Muscle layer of duodenum (tissue), 2 donors: ENCODE results near the gene STAT6.

Experiments
- H3K27ac ChIP-seq: one replicate; pipeline ENCODE4 v1.7.0; 2013; ENCODE audit warnings: mild to moderate bottlenecking, low read length
- H3K27me3 ChIP-seq: one replicate; pipeline ENCODE4 v1.7.0; 2013; ENCODE audit warnings: low read depth, mild to moderate bottlenecking, control low read depth, low read length
- H3K36me3 ChIP-seq, 2 donors: one replicate each; pipeline ENCODE4 v1.7.0; 2013; ENCODE audit warnings: low read length in 2 of 2, control low read depth in 1 of 2, mild to moderate bottlenecking in 1 of 2; ENCODE audit not compliant: insufficient read depth in 2 of 2, control insufficient read depth in 1 of 2
- H3K4me1 ChIP-seq, 2 donors: one replicate each; pipeline ENCODE4 v1.7.0; 2013; ENCODE audit warnings: low read length in 2 of 2, mild to moderate bottlenecking in 2 of 2, control low read depth in 1 of 2, moderate library complexity in 1 of 2; ENCODE audit not compliant: insufficient read depth in 2 of 2, control insufficient read depth in 1 of 2
- H3K4me3 ChIP-seq, 2 donors: one replicate each; pipeline ENCODE4 v1.7.0; 2013; ENCODE audit warnings: low read length in 2 of 2, low read depth in 1 of 2, mild to moderate bottlenecking in 1 of 2
- H3K9me3 ChIP-seq, 2 donors: one replicate each; pipeline ENCODE4 v1.7.0; 2013; ENCODE audit warnings: low read length in 2 of 2, control low read depth in 1 of 2, mild to moderate bottlenecking in 1 of 2; ENCODE audit not compliant: control insufficient read depth in 1 of 2
- donor health status: healthy.

The STAT6 gene

DNA sequence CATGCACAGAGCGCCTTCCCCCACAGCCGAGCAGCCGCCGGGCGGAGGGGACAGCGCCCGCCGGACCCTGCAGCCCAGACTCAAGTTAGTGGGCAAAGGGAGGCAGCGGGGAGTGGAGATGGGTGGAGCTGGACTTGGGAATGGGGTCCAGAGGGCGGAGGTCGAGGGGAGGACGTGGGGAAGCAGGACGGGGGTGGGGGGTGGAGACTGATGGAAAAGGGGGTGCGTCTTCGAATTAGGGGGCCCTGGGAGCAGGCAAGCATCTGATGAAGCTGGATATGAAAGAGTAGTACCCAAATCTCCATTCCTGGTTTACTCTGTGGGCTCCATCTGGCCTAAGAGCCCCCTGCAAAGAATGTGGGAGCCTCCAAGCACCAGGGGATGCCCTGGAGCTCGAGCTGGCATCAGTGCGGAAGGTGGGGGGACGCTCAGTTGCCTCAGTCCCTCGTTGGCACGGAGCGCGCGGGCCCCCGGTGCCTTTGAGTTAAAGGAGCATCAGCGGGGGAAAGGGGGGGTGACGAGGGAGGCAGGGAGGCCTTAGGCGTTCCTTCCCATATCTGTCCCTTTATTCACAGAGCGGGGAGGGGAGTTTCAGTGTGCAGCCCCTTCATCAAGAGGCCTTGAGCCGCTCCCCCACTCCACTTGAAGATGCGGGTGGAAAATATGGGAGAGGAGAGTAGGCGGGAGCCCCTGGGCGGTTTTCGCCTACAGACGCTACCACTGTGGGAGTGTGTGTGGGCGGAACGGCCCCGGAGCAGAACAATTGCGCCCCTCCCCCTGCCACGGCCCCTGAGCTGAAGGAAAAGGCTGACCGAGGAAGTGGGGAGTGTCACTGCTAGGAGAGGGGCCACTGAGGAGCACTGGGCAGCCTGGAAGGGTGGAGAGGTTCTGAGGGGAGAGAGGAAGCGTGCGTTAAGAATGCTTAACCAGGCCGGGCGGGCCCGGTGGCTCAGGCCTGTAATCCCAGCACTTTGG lies 21.6 kb downstream of the STAT6 start:
- Histone ChIP-seq H3K4me3 (peak overlapping the region; percentile 76 to 87), H3K9me3 (no peaks in the 10 kb centered on the region), H3K27ac (peak overlapping the region; percentile 72), H3K36me3 (peaks cover 20 to 38% of the 10 kb centered on the region in 2 donors), H3K4me1 (peaks cover 18 to 55% of the 10 kb centered on the region in 2 donors), H3K27me3 (no peaks in the 10 kb centered on the region)

DNA sequence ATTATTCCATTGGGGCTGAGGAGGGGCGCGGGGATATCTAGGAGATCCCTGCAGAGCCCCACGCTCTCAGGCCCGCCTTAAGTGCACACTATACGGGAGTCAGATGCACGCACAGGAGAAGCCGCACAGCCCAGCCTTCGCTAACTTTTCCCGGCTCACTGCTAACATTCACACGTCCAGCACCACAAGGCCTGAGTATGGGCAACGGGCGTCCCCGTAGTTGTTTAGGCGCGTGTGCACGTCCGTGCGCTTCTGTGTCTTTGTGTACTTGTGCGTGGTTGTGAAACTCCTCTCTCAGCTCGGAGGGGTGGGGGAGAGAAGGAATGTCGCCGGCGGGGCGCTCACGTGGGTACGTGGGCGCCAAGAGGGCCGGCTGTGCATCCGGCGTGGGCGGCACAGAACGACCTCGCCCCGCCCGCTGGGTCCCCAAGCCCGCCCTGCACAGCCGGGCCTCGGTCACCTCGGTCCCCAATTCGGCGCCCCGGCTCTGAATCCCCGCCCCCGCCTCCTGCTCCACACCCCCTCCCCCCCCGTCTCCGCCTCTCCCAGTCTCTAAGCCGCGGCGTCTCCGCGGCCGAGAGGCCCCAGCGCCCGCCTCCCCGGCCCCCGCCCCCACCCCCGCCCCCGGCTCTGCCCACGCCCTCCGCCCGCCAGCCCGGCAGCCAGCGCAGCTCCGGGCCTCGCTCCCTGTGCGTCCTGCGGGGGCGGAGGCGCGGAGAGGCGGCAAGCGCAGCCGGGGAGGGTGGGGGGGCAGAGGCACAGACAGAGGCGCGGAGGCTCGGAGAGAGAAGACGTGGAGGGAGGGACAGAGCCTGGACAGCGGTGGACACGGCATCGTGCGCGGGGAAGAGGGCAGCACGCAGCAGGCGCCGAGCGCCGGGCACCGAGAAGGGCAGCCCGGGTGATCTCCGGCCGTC lies 22.6 kb downstream of the STAT6 start, which contains the start of gene NAB2:
Gene NAB2 (plus strand): TSS at position 761 of the 917 bp plus-strand sequence. CDS start 158 bp downstream, outside the sequence.
- Histone ChIP-seq H3K36me3 (peaks cover 19 to 38% of the 10 kb centered on the region in 2 donors), H3K27me3 (no peaks in the 10 kb centered on the region), H3K27ac (peak within 1 kb of the TSS; percentile 98), H3K4me3 (peak within 1 kb of the TSS; percentile 76 to 87), H3K4me1 (peaks cover 16 to 46% of the 10 kb centered on the region in 2 donors), H3K9me3 (no peaks in the 10 kb centered on the region)

DNA sequence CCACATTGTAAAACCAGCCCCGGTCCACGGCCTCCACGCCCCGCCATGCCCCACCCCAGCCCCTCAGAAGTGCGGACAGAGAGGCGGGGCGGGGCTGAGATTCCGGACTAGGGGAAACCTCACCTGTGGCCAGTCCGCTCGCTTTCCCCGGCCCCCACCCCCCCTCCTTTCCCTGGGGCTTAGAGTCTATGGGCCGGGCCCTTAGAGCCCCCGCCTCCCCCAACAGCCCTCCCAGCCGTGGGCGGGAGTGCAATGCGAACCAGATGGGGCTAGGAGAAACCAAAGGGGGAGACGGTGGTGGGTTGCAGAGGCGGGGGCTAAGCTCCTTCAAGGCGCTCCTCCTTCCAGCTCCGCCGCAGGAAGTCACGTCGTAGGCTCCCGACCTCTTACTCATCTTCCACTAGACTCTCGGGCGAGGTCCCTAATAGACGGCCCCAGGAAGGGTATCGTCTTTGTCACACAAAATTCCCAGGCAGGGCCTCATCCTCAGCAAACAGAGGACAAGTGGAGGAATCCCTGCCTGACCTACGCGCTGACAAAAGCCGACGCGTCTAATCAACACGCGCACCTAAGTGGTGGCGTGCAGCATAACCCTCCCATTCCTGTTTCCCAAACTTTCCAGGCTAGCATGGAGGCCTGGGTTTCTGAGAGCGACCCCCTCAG lies 23.3 kb downstream of the STAT6 start:
- Histone ChIP-seq H3K27me3 (no peaks in the 10 kb centered on the region), H3K4me3 (peak overlapping the region; percentile 58 to 72), H3K9me3 (no peaks in the 10 kb centered on the region), H3K27ac (peak overlapping the region; percentile 98), H3K36me3 (peaks cover 19 to 31% of the 10 kb centered on the region in 2 donors), H3K4me1 (peaks cover 16 to 39% of the 10 kb centered on the region in 2 donors)

DNA sequence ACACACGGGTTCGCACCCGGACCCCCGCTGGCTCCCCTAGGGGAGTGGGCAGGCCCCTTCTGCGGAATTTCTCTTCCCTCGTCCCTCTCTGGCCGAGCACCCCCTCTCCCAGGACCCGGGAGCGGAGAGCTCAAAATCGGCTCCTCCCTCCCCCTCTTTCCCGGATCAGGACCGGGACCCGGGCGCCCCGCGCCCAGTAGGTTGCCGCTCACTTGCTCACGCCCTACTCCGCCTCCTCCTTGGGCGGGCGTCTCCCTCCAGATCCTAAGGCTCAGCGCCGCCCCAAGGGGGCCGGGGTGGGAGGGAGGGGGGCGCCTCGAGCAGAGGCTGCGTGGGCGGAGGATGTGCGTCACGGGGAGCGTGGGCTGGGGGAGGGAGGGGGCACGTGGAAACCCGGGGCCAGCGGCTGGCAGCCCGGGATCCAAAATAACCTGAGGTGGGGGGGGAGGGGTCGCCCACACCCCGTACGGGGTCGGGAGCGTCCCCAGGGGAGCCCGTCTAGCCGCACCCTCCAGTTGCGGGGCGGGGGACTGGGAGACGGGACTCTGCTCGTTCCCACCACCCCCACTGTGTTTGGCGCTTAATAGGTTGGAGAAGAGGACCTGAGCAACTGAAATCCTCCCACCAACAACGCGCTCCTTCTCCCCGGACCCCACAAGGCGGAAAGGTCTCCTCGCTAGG lies 24.0 kb downstream of the STAT6 start:
- Histone ChIP-seq H3K4me1 (peaks cover 14 to 32% of the 10 kb centered on the region in 2 donors), H3K36me3 (peaks cover 12 to 25% of the 10 kb centered on the region in 2 donors), H3K9me3 (no peaks in the 10 kb centered on the region), H3K27ac (peak overlapping the region; percentile 99), H3K4me3 (peak overlapping the region; percentile 58 to 81), H3K27me3 (no peaks in the 10 kb centered on the region)

DNA sequence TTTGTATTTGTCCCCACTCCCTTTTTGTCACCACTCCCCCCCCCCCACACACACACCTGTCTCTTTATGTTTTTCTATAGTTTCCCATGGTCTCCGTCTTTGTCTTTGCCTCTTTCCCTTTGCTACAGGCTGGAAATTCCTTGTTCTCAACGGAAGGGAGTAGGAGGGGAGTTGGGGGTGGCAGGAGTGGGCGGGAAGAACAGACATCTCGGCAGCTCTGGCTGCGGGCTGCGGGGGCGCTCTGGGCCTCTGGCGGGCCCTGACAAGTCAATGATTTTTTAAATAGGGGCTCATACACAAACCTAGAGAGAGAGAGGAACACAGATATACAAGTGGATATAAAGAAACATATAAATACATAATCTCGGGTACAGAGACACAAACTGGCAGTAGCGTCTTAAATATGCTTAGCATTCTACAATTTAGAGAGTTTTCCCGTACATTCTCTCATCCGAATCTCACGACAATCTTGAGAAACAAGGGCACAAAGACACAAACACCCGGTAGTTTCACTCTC lies 24.6 kb downstream of the STAT6 start:
- peaks cover 6 to 19% of the 10 kb centered on the region in 2 donors for H3K36me3 ChIP-seq
- H3K27ac ChIP-seq = peak overlapping the region; percentile 99
- H3K4me1 ChIP-seq = peaks cover 10 to 26% of the 10 kb centered on the region in 2 donors
- H3K9me3 ChIP-seq = no peaks in the 10 kb centered on the region
- H3K27me3 ChIP-seq = no peaks in the 10 kb centered on the region
- H3K4me3 ChIP-seq = peak overlapping the region; percentile 58 to 81

DNA sequence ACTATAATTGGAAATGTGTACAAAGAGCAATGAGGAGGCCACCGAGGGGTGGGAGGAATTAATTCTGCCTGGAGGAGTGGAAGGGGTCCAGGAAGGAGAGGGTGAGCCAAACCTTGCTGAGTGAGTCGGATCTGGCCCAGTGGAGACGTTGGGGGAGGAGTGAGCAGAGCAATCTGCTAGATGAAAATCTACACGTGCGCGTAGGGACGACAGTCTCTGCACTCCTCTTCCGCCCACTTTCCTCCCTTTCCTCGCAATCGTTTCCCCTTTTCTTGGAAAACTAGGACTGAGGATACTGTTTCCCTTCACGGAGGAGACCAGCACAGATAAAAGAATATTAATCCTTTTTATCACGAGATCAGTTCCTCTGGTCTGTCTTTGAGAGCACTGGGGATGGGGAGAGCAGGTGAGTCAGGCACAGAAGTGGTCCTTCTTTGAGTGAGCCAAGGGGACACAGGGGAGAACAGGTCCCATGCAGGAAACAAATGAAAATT lies 25.1 kb downstream of the STAT6 start:
- peak overlapping the region; percentile 58 to 81 for H3K4me3 ChIP-seq
- H3K36me3 ChIP-seq = peaks cover 1 to 14% of the 10 kb centered on the region in 2 donors
- no peaks in the 10 kb centered on the region for H3K27me3 ChIP-seq
- H3K4me1 ChIP-seq = peaks cover 8 to 21% of the 10 kb centered on the region in 2 donors
- H3K9me3 ChIP-seq = no peaks in the 10 kb centered on the region
- H3K27ac ChIP-seq = peak overlapping the region; percentile 99

DNA sequence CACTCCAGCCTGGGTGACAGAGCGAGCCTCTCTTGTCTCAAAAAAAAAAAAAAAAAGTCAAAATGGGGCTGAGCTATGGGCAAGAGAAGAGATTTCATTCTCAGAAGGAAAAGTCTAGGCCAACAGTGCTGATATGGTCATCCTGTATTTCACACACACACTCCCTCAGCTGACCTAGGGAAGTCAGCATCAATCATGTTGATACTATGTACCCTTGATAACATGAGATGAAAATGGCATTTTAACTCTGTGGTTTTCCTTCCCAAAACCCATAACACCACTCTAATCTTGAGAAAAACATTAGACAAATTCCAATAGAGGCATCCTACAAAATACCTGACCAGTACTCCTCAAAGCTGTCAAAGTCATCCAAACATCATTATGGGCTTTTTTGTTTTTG lies 30.3 kb downstream of the STAT6 start:
- H3K4me1 ChIP-seq = peaks cover 6 to 18% of the 10 kb centered on the region in 2 donors
- no peak overlapping the region for H3K27ac ChIP-seq
- H3K9me3 ChIP-seq = no peaks in the 10 kb centered on the region
- H3K27me3 ChIP-seq = no peaks in the 10 kb centered on the region
- H3K36me3 ChIP-seq = no peaks in the 10 kb centered on the region
- no peak overlapping the region for H3K4me3 ChIP-seq

DNA sequence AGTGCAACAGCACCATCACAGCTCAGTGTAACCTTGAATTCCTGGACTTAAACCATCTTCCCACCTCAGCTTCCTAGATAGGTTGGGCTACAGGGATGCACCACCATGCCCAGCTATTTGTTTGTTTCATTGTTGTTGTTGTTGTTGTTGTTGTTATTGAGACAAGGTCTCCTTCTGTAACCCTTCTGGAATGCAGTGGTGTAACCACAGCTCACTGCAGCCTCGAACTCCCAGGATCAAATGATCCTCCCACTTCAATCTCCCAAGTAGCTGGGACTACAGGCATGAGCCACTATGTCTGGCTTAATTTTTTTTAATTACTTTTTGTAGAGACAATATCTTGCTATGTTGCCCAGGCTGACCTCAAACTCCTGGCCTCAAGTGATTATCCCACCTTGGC lies 31.3 kb downstream of the STAT6 start:
- Histone ChIP-seq H3K9me3 (no peaks in the 10 kb centered on the region), H3K4me3 (no peak overlapping the region), H3K36me3 (no peaks in the 10 kb centered on the region), H3K4me1 (peaks cover 6 to 10% of the 10 kb centered on the region in 2 donors), H3K27me3 (no peaks in the 10 kb centered on the region), H3K27ac (no peak overlapping the region)

DNA sequence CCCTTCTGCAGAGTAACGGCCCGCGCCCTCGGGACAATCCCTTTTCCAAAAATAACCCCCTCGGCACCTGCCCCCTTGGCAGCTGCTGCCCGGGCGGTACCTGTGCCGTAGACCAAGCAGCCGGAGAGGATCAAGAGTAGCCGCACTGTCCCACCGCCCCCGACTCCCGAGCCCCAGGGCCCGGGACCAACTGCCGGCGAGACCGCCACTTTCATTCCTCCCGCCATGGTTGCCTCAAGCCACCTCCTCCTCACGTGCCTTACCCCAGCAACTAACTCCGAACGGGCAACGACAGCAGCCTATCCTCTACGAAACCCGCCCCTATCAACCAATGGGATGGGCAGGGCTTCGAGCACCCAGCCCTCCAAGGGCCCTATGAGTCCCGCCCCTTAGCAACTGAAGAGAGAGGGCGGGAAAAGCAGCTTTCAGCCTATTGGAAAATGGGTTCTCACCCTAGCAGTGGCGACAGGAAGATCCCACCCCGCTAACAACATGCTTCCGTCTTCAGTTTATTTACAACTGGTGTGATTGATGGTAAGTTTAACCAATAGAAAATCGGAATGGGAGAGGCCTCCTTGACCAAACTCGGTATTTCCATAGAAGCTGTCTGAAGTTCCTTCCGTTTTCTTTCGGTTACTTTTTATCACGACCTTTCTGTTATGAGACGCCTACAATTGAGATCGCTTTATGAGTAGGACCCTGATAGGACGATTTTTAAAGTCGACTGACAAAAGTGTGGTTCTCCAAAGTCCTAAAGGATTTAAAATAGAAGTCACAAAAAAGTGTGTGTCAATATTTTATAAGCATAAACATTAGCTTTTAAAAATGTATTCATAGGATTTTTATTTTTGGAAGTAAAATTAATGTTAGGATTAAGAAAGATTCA lies 32.4 kb downstream of the STAT6 start, which contains the start of gene NEMP1:
Gene NEMP1 (minus strand): TSS at position 273 of the 886 bp plus-strand sequence. CDS start 46 bp downstream, at position 227.
- H3K4me3 ChIP-seq = peak within 1 kb of the TSS; percentile 76 to 99
- peak within 1 kb of the TSS; percentile 93 for H3K27ac ChIP-seq
- no peaks in the 10 kb centered on the region for H3K27me3 ChIP-seq
- peaks cover 6 to 10% of the 10 kb centered on the region in 2 donors for H3K4me1 ChIP-seq
- H3K9me3 ChIP-seq = no peaks in the 10 kb centered on the region
- H3K36me3 ChIP-seq = no peaks in the 10 kb centered on the region
